Amniotic epithelial cell (primary cell): ENCODE measurements around the gene NKX2-8.
"Not testable (repeated sequence)": the region's sequence is repeated elsewhere in the genome, so short reads cannot be mapped to it uniquely, and the experiment has no call there.

ENCODE experiments used
- DNase-seq: peaks from one replicate; pipeline ENCODE4 v3.0.0-alpha.2; 2010; ENCODE audit warnings: low read depth

Gene NKX2-8

DNA sequence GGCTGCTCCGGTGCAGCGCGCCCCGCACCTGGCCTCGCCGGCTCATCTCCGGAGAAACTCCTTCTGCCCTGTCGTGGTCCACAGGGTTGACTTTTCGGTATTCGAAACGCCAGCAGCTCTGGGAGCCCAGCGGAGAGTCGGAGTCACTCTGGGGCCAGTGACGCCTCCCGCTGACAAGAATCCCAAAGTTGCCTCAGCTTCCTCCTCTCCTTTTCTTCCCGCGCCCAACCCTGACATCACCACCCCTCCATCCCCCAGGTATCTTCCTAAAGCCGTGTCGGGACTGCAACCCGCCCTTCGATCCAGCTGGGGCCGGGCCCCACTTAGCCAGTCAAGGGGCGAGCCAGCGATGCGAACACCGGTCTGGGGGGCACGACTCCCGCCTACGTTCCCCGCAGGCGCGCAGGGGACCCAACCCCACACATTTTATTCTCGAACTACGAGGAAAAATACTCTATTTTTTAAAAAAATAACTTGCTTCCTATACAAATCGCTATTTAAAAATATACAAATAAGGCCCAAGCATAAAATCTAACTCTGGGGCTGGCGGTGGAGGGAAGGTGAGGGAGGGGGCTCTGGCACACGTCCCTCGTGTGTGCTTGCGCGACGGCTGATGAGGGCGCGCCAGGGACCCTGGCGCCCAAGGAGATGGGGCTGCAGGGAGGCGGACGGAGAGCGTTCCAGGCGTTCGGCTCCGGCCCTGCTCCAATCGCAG lies 2.1 kb downstream of the NKX2-8 start:
- no peak for DNase-seq

DNA sequence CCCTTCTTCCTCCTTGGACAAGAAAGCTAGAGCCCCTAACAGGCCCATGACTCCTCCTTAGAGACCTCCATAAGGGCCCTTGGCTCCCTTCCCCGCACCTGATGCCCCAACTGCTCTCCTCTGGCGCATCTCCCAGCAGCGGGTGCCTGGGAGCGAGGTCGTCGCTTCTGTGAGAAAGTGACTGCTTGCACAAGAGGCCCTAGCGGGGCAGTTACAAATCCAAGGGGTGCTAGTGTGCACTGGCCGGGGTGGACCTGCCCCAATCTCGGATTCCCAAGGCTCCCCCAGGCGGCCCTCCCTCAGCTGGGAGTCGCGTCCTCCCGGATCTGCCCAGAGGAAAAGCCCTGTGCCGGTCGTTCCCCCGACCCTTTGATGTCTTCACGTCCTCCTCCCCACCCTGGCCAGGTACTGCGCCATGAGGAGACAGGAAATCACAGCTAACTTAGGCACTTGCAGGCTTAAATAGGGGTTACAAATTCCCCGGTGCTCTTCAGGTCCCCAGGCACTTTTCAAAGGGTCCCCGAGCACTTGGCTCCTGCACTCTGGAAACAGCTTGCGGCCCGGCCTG lies 2.8 kb downstream of the NKX2-8 start:
- DNase-seq = no peak

DNA sequence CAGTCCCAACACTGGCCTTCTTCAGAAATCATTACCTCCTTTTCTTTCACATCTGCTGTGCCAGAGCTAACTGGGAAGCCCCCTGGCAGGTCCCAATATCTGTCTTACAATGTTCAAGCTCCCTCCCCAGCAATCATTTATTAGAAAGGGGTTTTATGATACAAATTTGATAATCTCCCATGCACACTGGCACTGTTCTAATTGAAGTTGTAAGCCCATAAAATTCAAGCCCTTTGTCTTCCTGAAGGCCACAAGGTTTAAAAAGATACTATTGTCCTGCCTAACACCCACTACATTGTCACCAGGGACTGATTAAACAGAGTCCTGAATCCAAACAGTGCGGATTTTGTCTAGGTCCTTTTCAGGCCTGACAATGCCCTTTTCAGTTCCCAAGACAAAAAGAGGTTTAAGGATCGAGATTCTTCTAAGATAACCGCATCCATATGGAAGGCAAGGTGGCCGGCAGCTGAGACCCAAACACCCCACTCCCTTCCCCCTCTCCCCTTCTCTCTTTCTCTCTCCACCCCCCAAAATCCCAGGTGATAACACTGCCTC lies 3.3 kb downstream of the NKX2-8 start:
- no peak for DNase-seq

DNA sequence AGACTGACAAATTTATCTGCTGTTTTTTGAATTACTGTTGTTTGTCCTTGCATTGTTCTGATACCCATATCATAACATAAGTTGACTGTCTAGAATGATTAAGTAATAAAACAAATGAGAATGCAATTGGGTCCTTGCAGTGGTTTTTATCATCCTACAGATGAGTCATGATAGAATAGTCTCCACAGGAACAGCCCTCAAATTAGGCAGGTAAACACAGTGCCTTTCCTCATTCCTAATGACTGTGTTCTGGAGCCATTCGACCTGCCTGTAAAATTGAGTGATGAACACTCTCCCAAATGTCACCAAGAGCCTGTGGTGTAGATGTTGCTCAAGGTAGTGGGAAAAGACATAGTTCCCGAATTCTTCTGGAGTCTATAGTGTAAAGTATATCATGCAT lies 12.3 kb downstream of the NKX2-8 start:
- DNase-seq = no peak

DNA sequence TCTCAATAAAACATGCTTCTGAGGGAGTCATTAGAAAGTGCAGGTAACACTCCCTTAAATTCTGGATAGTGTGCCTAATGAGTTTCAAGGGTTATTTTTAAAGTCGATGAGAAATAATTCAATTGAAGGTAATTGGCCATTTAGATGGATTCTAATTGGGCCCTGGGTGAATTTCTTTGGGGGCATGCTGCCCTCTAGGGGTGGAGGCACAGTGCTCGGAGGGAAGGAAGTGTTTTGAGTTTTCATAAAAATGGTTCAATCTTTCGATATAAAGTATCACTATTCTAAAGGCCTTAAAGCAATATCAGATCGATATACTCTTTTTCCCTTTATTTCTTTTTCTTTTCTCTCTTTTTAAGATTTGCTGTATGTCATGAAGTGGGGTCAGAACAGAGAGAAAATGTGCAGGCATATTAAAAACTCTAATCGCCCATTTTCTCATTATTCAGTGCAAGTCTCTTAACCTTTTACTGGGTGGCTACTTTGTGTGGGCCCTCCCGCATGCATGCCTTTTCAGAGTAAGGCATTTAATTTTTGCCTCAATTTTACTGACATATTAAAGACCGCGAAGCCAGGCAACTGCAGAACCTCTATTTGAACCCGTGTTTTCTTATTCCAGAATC lies 25.5 kb downstream of the NKX2-8 start:
- DNase-seq = no peak

DNA sequence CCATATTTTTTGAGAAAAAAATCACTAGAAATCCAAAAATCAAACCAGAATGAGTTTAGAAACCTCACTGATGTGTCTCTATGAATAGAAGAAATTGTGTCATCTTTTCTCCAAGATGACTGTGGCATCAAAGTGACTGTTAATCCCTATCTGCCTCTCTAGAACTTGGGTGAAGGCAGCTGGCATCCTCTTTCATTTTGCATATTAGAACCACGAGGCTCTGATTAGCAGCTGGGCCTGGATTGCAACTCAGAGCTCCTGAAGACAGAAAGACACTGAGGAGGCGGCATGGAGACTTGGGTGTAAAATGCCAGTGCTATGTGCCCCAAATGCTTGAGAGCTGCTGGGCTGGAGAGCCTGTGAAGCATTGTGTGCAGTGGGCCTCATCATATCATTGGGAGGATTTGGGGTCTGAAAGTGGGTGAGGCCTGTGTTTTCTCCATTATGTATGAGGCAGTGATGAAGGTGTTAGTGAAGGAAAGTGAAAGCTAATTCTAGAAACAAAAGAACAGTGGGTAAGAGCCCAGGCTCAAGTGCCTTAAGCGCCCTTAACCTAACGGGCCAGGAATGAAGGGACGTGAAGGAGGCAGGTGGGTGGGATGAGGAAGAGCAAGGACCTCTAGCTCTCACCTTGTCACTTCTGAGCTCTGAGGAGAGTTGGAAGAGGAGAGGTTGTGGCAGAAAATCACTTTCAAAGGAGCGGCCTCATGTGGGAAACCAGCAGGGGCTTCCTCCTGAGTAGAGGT lies 26.2 kb downstream of the NKX2-8 start:
- DNase-seq = no peak

DNA sequence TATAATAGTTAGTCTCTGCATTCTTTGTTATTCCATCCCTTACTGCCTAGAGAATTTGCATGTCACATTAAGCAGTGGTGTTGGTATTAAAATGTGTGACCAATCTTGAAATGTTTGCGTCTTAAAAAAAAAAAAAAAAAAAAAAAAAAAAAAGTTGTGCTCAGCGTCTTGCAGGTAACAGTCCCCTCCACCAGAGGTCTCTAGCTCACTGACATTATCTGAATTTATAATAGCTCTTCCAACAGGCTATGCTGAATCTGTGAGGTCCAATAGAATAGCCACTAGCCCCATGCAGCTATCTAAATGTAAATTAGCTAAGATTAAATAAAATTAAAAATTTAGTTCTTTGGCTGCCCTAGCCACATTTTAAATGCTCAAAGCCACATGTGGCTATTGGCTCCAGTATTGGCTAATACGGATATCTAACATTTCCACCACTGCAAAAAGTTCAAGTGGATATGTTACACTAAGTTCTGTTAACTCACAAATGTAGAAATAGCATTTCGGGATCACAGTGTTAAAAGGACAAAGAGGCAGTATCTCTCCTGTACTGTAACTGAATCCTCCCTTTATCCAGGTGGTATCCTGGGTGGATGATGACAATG lies 28.7 kb downstream of the NKX2-8 start:
- DNase-seq = peak; percentile 50

DNA sequence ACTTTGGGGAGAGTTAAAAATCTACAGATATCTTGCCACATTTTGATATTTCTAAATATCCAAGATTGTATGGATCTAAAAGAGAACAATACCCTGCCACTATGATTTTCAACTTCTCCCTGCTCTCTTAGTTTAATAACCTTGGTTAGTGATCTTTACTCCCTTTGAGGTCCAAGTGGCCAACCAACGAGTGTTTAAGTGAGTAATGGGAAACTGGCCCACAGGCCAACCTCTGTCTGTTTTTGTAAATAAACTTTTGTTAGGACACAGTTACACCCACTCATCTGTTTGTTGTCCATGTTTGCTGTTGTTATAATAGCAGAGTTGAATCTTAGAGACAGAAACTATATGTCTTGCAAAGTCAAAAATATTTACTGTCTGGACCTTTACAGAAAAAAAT lies 31.5 kb downstream of the NKX2-8 start:
- DNase-seq = no peak

DNA sequence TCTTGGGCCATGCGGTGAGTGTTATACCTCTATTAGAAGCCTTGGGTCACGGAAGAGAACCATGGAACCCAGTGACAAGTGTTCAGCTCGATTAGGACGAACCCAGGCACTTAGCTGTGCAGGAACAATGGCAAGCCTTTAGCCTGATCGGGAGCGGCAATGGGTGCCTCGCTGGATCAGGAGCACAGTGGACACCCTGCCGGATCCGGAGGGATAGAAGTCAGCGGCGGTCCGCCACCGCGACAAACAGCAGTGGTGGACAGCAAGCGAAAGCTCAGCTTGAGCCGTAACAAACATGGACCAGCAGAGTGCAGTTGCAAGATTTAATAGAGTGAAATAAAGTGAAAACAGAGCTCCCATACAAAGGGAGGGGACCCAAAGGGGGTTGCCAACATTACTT lies 38.1 kb downstream of the NKX2-8 start:
- not testable (repeated sequence) for DNase-seq

DNA sequence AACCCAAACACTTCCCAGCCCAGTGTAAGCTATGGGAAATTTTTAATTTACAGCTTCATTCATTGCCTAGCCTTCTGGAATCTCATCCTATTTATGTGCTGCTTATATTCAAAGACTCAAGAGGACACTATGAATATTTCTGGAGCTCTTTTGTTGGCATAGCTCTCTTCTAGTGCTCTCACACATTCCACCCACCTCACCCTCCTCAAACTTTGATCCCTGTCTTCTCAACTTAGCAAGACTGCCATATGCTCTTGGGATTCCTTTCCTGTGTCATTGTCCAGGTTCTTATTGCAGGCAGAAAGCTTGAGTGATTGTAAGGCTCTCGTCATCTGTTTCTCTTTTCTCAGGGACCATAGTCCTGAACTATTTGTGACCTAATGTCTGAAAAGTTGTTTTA lies 44.4 kb downstream of the NKX2-8 start:
- DNase-seq = no peak
